Fibroblast of the conjunctiva (primary cell): ENCODE results near the gene SKP1.

Experiments used
- DNase-seq: peaks from one replicate; pipeline ENCODE4 v3.0.0-alpha.2; 2010; ENCODE audit warnings: low read depth

Gene SKP1

GRCh38 chr5:134143944-134144941 is 32.5 kb downstream of the SKP1 start:
- no peak for DNase-seq

GRCh38 chr5:134143431-134143830 is 33.3 kb downstream of the SKP1 start:
- DNase-seq: no peak

- DNase-seq: no peak
Measured at GRCh38 chr5:134142806-134143205, 33.9 kb downstream of the SKP1 start.

GRCh38 chr5:134142052-134142451 is 34.7 kb downstream of the SKP1 start:
- DNase-seq: no peak

GRCh38 chr5:134141331-134142050 is 35.3 kb downstream of the SKP1 start:
- no peak for DNase-seq

- DNase-seq: peak; percentile 42
Measured at GRCh38 chr5:134140530-134141201, 36.1 kb downstream of the SKP1 start.

GRCh38 chr5:134139891-134140469 is 36.8 kb downstream of the SKP1 start:
- DNase-seq: no peak

- DNase-seq: no peak
Measured at GRCh38 chr5:134139377-134139851, 37.3 kb downstream of the SKP1 start.

- no peak for DNase-seq
Measured at GRCh38 chr5:134138416-134139376, 38.1 kb downstream of the SKP1 start.

- DNase-seq: no peak
Measured at GRCh38 chr5:134136771-134137170, 40.0 kb downstream of the SKP1 start.

- DNase-seq: no peak
Measured at GRCh38 chr5:134136221-134136631, 40.5 kb downstream of the SKP1 start.

- no peak for DNase-seq
Measured at GRCh38 chr5:134135091-134135655, 41.6 kb downstream of the SKP1 start.

GRCh38 chr5:134133995-134134541 is 42.7 kb downstream of the SKP1 start:
- no peak for DNase-seq

- no peak for DNase-seq
Measured at GRCh38 chr5:134133188-134133994, 43.4 kb downstream of the SKP1 start.

GRCh38 chr5:134132372-134133187 is 44.2 kb downstream of the SKP1 start:
- DNase-seq: no peak

GRCh38 chr5:134131578-134132350 is 45.0 kb downstream of the SKP1 start:
- no peak for DNase-seq

GRCh38 chr5:134131165-134131564 is 45.6 kb downstream of the SKP1 start:
- DNase-seq: no peak
